Tibial nerve (tissue), 4 donors: ENCODE data around the gene MTUS2. TPM values are rescaled to one million over a fixed set of nuclear protein-coding genes. Genes with fewer than 3 reads are reported as not detected.

ENCODE experiments used
- DNase-seq, 2 donors: peaks; one replicate each; pipeline ENCODE4 v3.0.0-alpha.2; 2019; ENCODE audit warnings: low spot score in 2 of 2
- H3K27ac ChIP-seq, 4 donors: fragments of 200-600 bp; sonication (generic) in 3 of 4; one replicate each; pipeline ENCODE4 v1.5.1; 2017 to 2019; ENCODE audit warnings: mild to moderate bottlenecking in 1 of 4
- H3K27me3 ChIP-seq, 2 donors: fragments of 200-600 bp; sonication (generic) in 1 of 2; one replicate each; pipeline versions ENCODE4 v1.5.1 to v1.6.0; 2017 to 2019
- H3K36me3 ChIP-seq, 3 donors: fragments of 200-600 bp; sonication (generic); one replicate each; pipeline ENCODE4 v1.5.1; 2018 to 2019
- H3K4me1 ChIP-seq, 4 donors: fragments of 200-600 bp; sonication (generic) in 3 of 4; one replicate each; pipeline ENCODE4 v1.5.1; 2017 to 2019
- H3K4me3 ChIP-seq, 4 donors: fragments of 200-600 bp; sonication (generic) in 3 of 4; one replicate each; pipeline ENCODE4 v1.5.1; 2017 to 2019; ENCODE audit warnings: mild to moderate bottlenecking in 1 of 4, moderate library complexity in 1 of 4
- H3K9me3 ChIP-seq, 4 donors: fragments of 200-600 bp; sonication (generic) in 3 of 4; one replicate each; pipeline ENCODE4 v1.5.1; 2017 to 2019
- CTCF ChIP-seq, 5 experiments: fragments of 200-600 bp in 3 of 5; fragments of 450-650 bp in 2 of 5; sonication (generic) in 3 of 5; IDR thresholded peaks; one replicate each; pipeline ENCODE4 v1.5.1; 2016 to 2019; ENCODE audit warnings: antibody characterized with exemption in 5 of 5, mild to moderate bottlenecking in 3 of 5, moderate library complexity in 2 of 5
- EP300 ChIP-seq, 2 donors: sonication (generic); formaldehyde crosslinking; IDR thresholded peaks; one replicate each; pipeline ENCODE4 v1.6.1; 2017; ENCODE audit warnings: antibody characterized with exemption in 2 of 2, mild to moderate bottlenecking in 1 of 2
- POLR2A ChIP-seq, 2 donors: fragments of 450-650 bp; IDR thresholded peaks; one replicate each; pipeline ENCODE4 v1.6.1; 2017; ENCODE audit warnings: antibody characterized with exemption in 2 of 2, mild to moderate bottlenecking in 2 of 2, moderate library complexity in 2 of 2
- WGBS, 2 donors: methylation state at CpG; one replicate each; pipeline ENCODE4 v1.1.5; 2018; 5-methylcytosine and 5-hydroxymethylcytosine counted together
- total RNA-seq, 4 donors: library from RNA; depleted of rRNA; stranded (reverse); fragments of >200 nt; gene quantifications; one replicate each; pipeline ENCODE4 v1.1.0, GENCODE V29; 2016

Gene MTUS2
- total RNA-seq, 4 donors from 2014 or later = 0.20 TPM; not detected in 3

DNA sequence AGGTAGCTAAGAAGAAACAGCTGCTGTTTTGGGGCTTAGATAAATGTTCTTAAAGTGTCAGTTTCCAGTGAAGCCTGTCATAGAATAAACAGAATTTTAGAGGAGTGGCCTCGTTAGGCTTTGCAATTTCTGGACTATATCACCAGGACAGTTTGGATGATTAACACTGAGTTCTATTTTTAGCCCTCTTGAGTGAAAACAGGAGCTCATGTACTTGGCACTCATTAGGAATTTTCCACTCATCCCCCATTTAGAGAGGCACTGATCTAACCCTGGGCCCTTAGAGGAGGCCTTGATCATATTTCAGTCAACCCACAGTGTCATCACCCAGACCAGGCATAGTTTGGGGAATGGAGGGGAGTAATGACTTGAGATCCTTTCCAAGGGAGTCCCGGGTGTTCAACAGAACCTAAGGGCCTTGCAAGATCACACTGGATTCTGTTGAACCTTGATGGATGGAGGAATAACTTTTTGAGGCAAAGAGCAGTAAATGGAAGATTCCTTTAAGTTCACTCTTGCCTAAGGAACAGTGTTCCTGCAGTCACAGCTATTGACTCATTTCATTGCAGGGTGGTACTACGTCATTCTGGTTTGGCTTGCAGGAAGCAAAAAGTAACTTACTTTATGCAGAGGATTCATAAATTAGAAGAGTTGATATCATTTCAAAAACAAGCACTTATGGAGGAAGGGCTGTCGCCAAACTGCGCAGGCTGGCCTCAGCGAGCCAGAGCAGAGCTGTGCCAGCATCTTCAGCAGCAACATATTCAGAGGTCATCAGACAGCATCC, 615.2 kb downstream of the MTUS2 start:
- DNase-seq = peak in 1 of 2 donors; percentile 8
- TF ChIP-seq CTCF (IDR thresholded peaks at IDR 0.05) (no peak), EP300 (IDR thresholded peaks at IDR 0.05) (peak in 1 of 2 donors; percentile 58)
- Histone ChIP-seq H3K9me3 (no peaks in the 10 kb centered on the region), H3K27me3 (no peaks in the 10 kb centered on the region), H3K4me1 (peaks cover 0 to 22% (median 0%) of the 10 kb centered on the region in 4 donors), H3K4me3 (no peak overlapping the region), H3K27ac (peak overlapping the region in 1 of 4 donors; percentile 51), H3K36me3 (no peaks in the 10 kb centered on the region)
- WGBS, 2 donors = 62 to 71% methylated on average over 6 of the region's 6 CpGs

GRCh38 chr13:29436291-29436690, 616.2 kb downstream of the MTUS2 start:
- TF ChIP-seq EP300 (IDR thresholded peaks at IDR 0.05) (no peak), CTCF (IDR thresholded peaks at IDR 0.05) (no peak), POLR2A (IDR thresholded peaks at IDR 0.05) (no peak)
- DNase-seq = no peak
- peaks cover 0 to 22% (median 0%) of the 10 kb centered on the region in 4 donors for H3K4me1 ChIP-seq
- no peak overlapping the region for H3K4me3 ChIP-seq
- 71 to 77% methylated on average over 1 of the region's 1 CpG for WGBS, 2 donors
- H3K27ac ChIP-seq = peak overlapping the region in 1 of 4 donors; percentile 22
- no peaks in the 10 kb centered on the region for H3K9me3 ChIP-seq
- H3K36me3 ChIP-seq = no peaks in the 10 kb centered on the region
- no peaks in the 10 kb centered on the region for H3K27me3 ChIP-seq

- Histone ChIP-seq H3K4me1 (peaks cover 0 to 22% (median 0%) of the 10 kb centered on the region in 4 donors), H3K36me3 (no peaks in the 10 kb centered on the region), H3K9me3 (no peaks in the 10 kb centered on the region), H3K4me3 (no peak overlapping the region), H3K27me3 (no peaks in the 10 kb centered on the region), H3K27ac (no peak overlapping the region)
- no peak for TF ChIP-seq CTCF (IDR thresholded peaks at IDR 0.05)
- no peak for DNase-seq
- 77 to 80% methylated on average over 3 of the region's 3 CpGs for WGBS, 2 donors
These were observed 616.7 kb downstream of the MTUS2 start for GRCh38 chr13:29436721-29437280.

GRCh38 chr13:29438769-29439168, 618.6 kb downstream of the MTUS2 start:
- no peak overlapping the region for H3K27ac ChIP-seq
- no peaks in the 10 kb centered on the region for H3K9me3 ChIP-seq
- no peaks in the 10 kb centered on the region for H3K27me3 ChIP-seq
- DNase-seq = no peak
- H3K36me3 ChIP-seq = no peaks in the 10 kb centered on the region
- WGBS, 2 donors = 59 to 67% methylated on average over 8 of the region's 8 CpGs
- H3K4me1 ChIP-seq = peaks cover 0 to 22% (median 0%) of the 10 kb centered on the region in 4 donors
- H3K4me3 ChIP-seq = no peak overlapping the region
- TF ChIP-seq CTCF (IDR thresholded peaks at IDR 0.05) (no peak), EP300 (IDR thresholded peaks at IDR 0.05) (no peak), POLR2A (IDR thresholded peaks at IDR 0.05) (no peak)

DNA sequence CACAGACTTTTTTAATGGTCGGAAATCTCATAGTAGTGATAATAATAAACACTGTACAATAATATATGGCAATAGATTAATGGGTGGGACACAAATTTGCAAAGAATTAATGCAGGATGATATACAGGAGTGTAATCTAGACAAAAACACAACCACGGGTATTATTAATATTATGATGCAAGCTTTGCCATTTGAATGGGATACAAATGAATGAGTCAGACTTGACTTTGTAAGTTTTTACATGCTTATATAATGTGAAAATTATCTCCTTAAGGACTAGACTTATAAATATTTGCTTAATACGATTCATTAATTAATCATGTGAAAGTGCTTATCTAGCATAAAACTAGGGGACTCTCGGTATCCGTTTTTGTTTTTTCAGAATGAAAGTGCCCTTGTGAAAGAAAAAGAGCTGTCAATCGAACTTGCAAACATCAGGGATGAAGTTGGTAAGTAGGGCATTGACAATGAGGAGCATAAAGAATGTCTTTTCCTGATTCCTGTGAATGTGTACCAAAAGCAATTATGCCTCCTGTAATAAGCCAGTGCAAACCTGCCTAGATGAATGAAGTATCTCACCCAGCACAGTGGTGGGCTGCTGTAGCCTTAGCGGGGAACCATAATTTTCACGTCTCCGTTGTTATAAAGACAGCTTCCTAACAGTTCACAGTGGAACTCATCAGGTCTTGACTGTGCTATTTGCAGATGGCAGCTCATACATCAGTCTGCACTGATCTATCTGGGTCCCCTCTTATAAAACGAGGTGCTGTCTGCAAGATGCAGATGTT, 619.7 kb downstream of the MTUS2 start:
- no peak for DNase-seq
- TF ChIP-seq EP300 (IDR thresholded peaks at IDR 0.05) = no peak
- TF ChIP-seq CTCF (IDR thresholded peaks at IDR 0.05) = no peak
- no peak for TF ChIP-seq POLR2A (IDR thresholded peaks at IDR 0.05)
- H3K27ac ChIP-seq = no peak overlapping the region
- H3K4me1 ChIP-seq = peaks cover 0 to 14% (median 0%) of the 10 kb centered on the region in 4 donors
- H3K36me3 ChIP-seq = no peaks in the 10 kb centered on the region
- 73 to 78% methylated on average over 10 of the region's 10 CpGs for WGBS, 2 donors
- H3K4me3 ChIP-seq = no peak overlapping the region
- H3K27me3 ChIP-seq = no peaks in the 10 kb centered on the region
- H3K9me3 ChIP-seq = no peaks in the 10 kb centered on the region
